Adipose tissue (tissue), 3 donors: ENCODE measurements around the gene SLC41A3. TPM values are rescaled to one million over a fixed set of nuclear protein-coding genes. Genes with fewer than 3 reads are reported as not detected.
"Not testable (repeated sequence)": the region's sequence is repeated elsewhere in the genome, so short reads cannot be mapped to it uniquely, and the experiment has no call there.

Experiments used
- H3K27ac ChIP-seq: one replicate; pipeline ENCODE4 v1.5.1; 2013; ENCODE audit warnings: low read depth, low read length
- WGBS, 3 donors: extraction: QIAGEN DNeasy Blood & Tissue Kit; methylation state at CpG; one replicate each; pipeline ENCODE4 v1.1.7; 2013; 5-methylcytosine and 5-hydroxymethylcytosine counted together
- polyA plus RNA-seq, 3 donors: library from polyadenylated mRNA; stranded (reverse); fragments of 200-250 nt; gene quantifications; one replicate each; pipeline ENCODE4 v1.2.3, GENCODE V29; 2013
- donor health status: healthy with polysubstance abuse.
- donor health status: Bipolar disorder and iron deficiency.
- donor health status: healthy.

SLC41A3 gene
- polyA plus RNA-seq, 3 donors, result 22.3 to 31.3 (median 31.3) TPM

DNA sequence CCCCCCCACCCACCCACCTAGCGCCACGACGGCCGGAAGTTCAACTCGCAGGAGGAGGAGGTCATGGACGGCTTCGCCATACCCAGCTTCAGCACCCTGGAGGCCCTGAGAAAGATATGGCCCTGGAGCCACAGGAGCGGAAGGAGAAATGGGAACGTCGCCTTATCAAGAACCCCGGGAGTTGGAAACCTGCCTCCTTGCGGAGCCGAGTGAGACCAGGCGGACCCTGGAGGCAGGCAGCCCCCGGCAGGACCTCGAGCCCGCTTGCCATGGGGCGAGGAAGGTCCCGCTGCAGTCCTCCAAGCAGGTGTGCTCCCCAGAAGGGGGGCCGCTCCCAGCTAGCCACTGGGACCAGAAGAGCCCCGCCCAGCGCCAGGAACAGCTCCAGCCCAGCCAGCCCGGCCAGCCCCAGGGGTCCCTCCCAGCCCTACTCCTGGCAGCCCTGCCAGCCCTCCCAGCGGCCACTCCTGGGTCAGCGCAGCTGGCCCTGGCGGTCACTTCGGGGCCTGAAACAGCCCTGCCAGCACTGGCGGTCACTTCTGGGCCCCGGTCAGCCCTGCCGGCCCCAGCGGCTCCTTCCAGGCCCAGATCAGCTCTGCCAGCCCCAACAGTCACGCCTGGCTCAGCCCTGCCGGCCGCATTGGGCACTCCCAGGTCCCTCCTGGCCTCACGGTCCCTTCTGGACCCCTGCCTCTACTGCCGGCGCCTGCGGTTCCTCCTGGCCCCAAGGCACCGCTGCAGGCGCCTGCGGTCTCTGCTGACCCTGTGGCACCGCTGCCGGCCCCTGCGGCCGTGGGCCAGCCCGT is 125.2 kb downstream of the SLC41A3 start:
- no peak overlapping the region for H3K27ac ChIP-seq
- 72 to 75% (median 74%) methylated on average over 34 to 46 of the region's 46 CpGs for WGBS, 3 donors

DNA sequence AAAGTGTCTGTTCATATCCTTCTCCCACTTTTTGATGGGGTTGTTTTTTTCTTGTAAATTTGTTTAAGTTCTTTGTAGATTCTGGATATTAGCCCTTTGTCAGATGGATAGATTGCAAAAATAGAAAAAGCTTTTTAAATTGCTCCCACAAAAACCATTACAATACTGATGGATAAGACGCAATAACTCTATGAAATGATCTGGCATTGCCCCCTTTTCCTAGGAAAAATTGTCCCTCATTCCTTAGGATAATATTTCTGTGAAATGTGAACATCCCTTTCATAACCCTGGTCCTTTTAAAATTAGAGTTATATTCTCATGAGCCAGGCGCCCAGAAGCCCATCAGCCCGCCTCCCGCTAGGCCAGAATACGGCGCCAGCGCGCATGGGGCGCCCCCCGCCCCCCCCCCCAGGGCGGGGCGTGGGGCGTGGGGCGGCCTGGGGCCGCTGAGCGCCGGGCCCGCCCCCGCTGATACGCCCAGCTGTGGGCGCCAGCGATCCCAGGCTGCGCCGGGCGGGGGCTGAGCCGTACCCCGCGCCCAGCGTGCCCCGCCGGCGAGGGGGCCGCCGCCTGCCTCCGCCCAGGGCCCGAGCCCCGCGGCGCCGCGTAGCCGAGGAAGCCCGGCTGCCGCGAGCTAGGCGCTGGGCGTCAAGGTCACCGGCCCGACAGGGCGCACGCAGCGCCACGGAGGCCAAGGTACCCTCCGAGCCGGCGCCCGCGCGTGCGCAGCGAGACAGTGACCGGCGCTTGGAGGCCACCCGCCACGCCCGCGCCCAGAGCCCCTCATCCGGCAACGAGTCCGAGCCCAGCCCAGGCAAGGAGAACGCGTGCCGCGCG is 126.0 kb downstream of the SLC41A3 start:
- WGBS, 3 donors, result 6 to 11% (median 10%) methylated on average over 53 to 72 of the region's 75 CpGs

DNA sequence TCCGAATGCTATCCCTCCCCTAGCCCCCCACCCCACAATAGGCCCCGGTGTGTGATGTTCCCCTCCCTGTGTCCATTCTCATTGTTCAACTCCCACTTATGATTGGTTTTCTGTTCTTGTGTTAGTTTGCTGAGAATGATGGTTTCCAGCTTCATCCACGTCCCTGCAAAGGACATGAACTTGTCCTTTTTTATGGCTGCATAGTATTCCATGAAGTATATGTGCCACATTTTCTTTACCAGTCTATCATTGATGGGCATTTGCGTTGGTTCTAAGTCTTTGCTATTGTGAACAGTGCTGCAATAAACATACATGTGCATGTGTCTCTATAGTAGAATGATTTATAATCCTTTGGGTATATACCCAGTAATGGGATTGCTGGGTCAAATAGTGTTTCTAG is 126.9 kb downstream of the SLC41A3 start:
- WGBS, 3 donors, result 85 to 92% (median 88%) methylated on average over 4 of the region's 4 CpGs
- H3K27ac ChIP-seq, result not testable (repeated sequence)

More for the DNA sequence above, 126.0 kb downstream of the SLC41A3 start:
- H3K27ac ChIP-seq, result no peak overlapping the region

Other genes starting within 250 kb of the SLC41A3 start
- gene ROPN1B, start 114.9 kb downstream of the SLC41A3 start, polyA plus RNA-seq, result under 1 TPM in 1 of 3 donors, not detected in 2; 0.15 TPM
- 100 to 1,000 TPM in 1 of 3 donors, 10 to 100 TPM in 2; 38.3 to 262 (median 76.0) TPM for gene ALDH1L1, start 96.5 kb upstream of the SLC41A3 start, polyA plus RNA-seq